GM12801 (cell line): ENCODE data around the gene AGBL4.

ENCODE experiments used
- CTCF ChIP-seq: IDR thresholded peaks from one replicate; pipeline ENCODE4 v1.5.1; 2011; ENCODE audit warnings: control low read depth; ENCODE audit not compliant: insufficient read length; ENCODE audit errors: extremely low read depth

Gene AGBL4

GRCh38 chr1:48678710-48679505 lies 1344.8 kb downstream of the AGBL4 start:
- no peak for TF ChIP-seq CTCF

- TF ChIP-seq CTCF, result no peak
Measured at GRCh38 chr1:48677306-48678287, 1346.2 kb downstream of the AGBL4 start.

- TF ChIP-seq CTCF, result no peak
Measured at GRCh38 chr1:48676822-48677221, 1346.9 kb downstream of the AGBL4 start.

GRCh38 chr1:48676376-48676775 lies 1347.4 kb downstream of the AGBL4 start:
- TF ChIP-seq CTCF, result no peak

GRCh38 chr1:48675251-48675650 lies 1348.5 kb downstream of the AGBL4 start:
- TF ChIP-seq CTCF, result no peak

- TF ChIP-seq CTCF, result no peak
Measured at GRCh38 chr1:48674641-48675040, 1349.1 kb downstream of the AGBL4 start.
